ENCODE results near the gene KRTAP10-4.

GRCh38 chr21:44614161-44614631 is 40.7 kb downstream of the KRTAP10-4 start:
- TF ChIP-seq TAF1 (IDR thresholded peaks at IDR 0.05; ENCODE audit: borderline replicate concordance, insufficient read depth, low read length) (no peak), FOXP2 (optimal IDR thresholded peaks at IDR 0.05; ENCODE audit: borderline replicate concordance, extremely low read depth, extremely low read length, insufficient read depth) (no peak), POLR2AphosphoS5 (IDR thresholded peaks at IDR 0.05; ENCODE audit: low read depth, low read length) (no peak), SIN3A (IDR thresholded peaks at IDR 0.05; ENCODE audit: borderline replicate concordance, insufficient read depth, low read length) (no peak)
